Right ventricle myocardium inferior (tissue), 1 donor: ENCODE measurements around the gene GCK. TPM values are rescaled to one million over a fixed set of nuclear protein-coding genes. Genes with fewer than 3 reads are reported as not detected.

Experiments used
- ATAC-seq: fragments of 200-7000 bp; cut with Tn5 transposase; one replicate; pipeline ENCODE4 v1.9.1; 2020; ENCODE audit warnings: mild to moderate bottlenecking, moderate library complexity
- DNase-seq: peaks from one replicate; pipeline ENCODE4 v3.0.0; 2021; ENCODE audit errors: missing footprints
- intact Hi-C: fragments of 100-400 bp; cut with DNase I; formaldehyde crosslinking; loops from one replicate; pipeline ENCODE4 v1.11.0; 2022
- long read RNA-seq: library from polyadenylated mRNA; unstranded; transcript quantifications from one replicate; pipeline ENCODE4 v2.0.0, GENCODE V29; 2021
- total RNA-seq: library from RNA; stranded (reverse); fragmentation: NEBNext Ultra II Directional; extraction: Animal tissue kit (Norgen Biotek cat#: 25700); gene quantifications from one replicate; pipeline ENCODE4 v1.2.1, GENCODE V29; 2021
- donor health status: DM: no; HTN: yes; CAD: no; lungs with severe emphysema.

Gene GCK
- total RNA-seq, result 1.8 TPM
- long read RNA-seq, partial matches to known transcripts, result 0 of 4 reads
- long read RNA-seq, other reads (novel, unspliced or antisense), result 0 of 4 reads

DNA sequence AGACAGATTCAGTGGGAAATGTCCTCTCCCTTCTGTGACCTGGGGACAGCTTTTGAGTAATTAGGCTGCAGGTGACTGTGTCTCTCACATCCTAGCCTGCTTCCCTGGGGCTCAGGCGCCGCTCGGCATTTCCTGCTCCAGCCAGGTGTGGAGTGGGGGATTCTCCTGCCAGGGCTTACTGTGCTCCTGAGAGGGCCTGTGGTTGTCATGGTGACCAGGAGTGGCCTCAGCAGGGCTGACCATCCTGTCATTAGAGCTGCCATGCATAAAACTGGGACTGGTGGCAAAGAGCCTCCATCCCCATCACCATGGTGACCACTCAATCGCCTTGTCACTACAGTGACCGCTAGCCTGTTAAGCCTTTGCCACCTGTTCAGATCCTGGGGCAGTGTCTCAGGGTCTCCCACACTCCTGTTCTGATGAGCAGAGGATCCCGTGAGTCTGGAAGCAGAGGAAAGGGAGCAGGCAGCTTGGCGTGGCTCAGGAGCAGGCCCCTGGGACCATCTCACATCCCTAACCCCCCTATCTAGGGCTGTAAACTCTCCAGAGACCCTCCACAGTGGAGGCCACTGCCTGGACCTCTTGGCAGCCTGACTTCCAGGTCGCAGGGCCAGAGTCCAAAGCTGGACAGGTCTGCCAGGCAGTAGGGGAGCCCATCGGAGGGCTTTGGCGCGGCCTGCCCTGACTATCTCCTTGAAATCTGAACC is at the start of gene GCK:
Gene GCK, minus strand, starts transcription at position 154 of the 707 bp plus-strand sequence. CDS start 486 bp downstream, outside the sequence.
- DNase-seq (no peak), ATAC-seq (no peak)
- intact Hi-C loops, result no loop called here

- DNase-seq, result no peak
- intact Hi-C loops, result no loop called here
- no peak for ATAC-seq
Observed at GRCh38 chr7:44238116-44238695, 49.0 kb upstream of the GCK start.

GRCh38 chr7:44237696-44238095 is 48.5 kb upstream of the GCK start:
- ATAC-seq, result no peak
- intact Hi-C loops, result no loop called here
- DNase-seq, result no peak

DNA sequence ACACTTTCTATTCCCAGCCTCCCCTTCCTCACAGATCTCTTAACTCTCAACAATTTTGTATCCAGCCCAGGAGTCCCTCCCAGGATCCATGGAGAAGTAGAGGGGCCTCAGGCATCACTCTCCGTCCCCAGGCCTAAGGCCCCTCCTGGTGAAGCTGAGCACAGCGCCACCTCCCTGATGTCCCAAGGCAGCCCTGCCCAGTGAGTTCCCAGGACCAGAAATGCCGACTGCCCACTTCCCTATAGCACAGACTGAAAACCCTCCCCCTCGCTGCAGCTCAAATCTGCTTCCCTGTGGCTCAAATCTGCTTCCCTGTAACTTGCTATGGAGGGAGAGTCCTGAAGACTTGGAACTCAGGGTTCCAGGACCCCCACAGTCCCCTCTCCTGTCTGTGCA is 47.1 kb upstream of the GCK start:
- no peak for DNase-seq
- no peak for ATAC-seq
- intact Hi-C loops, result no loop called here

DNA sequence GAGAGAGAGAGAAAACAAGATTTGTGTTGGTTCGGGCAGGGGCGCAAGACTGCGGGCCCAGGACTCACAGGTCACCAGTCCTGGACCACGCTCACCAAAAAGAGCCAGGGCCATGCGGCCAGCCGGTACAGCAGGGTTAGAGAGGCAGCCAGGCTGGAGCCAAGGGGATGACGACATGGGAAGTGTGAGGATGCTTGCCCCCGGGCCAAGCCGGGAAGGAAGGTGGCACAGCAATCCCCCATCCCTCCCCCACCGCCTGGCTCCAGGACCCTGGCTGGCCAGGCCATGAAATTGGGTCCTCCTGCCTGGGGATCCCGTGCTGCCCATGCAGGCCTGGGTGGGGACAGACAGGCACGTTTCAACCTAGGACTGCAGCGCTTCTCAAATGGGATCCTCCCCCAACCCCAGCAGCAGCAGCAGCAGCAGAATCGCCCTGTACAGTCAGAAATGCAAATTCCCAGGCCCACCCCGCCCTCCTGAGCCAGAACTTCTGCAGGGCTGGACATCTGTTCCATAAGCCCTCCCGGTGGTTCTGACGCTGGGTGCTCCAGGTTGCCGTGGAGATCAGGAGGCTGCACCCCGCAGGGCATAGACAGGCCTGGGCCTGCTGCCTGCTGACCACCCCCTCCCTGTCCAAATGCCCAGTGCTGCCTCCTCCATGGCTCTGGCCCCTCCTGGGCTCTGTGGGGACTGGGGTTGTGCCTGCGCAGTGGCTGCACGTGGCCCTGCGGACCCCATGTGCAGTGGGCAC is 46.5 kb upstream of the GCK start:
- intact Hi-C loops, result no loop called here
- no peak for ATAC-seq
- no peak for DNase-seq

DNA sequence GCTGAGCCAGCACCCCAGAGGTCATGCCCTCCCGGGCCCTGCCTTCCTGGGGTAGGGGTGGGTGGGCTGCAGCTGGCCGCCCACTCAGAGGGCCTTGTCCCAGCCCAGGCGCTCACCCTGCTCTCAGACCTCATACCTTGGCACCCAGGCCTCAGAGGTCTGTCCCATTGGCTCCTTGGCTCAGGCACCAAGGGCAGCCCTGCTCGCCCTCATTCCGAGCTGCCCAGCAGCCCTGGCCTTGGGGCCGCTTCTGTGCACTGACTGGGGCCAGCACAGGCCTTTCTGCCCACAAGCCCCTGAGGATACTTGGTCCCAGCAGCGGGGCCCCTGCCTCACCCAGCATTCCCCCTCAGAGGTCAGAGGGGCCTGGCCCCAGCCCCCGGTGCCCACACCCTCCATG is 45.8 kb upstream of the GCK start:
- intact Hi-C loops, result no loop called here
- DNase-seq, result no peak
- no peak for ATAC-seq

DNA sequence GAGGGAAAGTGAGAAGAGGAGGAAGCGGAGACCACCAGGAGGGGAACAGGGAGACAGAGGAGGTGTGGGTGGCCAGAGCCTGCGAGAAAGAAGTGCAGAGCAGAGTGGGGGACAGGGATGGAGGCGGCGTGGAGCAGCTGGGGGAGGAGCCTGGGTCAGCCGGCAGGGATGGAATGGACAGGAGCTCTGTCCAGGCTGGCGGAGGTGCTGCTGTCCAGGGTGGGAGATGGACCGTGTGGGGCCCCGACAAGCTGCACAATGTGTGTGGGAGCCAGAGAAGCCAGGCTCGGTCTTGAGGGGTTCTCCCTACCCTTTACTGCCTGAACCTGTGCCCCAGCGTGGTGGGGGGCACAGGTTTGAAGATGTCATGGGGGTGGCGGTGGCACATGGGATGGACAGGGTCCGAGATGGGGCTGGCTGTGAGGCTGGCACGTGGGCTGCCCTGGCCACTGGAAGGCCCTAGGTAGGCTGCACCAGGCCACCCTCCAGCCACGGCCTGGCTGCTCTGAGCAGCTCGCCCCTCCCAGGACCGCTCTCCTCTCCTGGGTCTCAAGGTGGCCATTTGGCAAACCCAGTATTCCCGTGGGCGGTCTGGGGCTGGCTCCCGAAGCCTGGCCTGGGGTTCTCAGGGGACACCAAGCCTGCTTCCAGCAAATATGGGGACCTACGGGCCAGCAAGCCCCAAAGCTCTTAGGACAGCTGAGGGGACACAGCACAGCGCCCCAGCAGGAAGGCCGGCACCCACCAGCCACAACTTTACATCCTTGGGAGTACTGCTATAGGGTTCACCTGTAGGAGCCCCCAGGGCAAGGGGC is 43.9 kb upstream of the GCK start:
- intact Hi-C loops, result no loop called here
- ATAC-seq (no peak), DNase-seq (peak; percentile 63)

GRCh38 chr7:44232396-44232795 is 43.2 kb upstream of the GCK start:
- ATAC-seq (no peak), DNase-seq (peak; percentile 23)
- intact Hi-C loops, result no loop called here

- ATAC-seq, result no peak
- intact Hi-C loops, result no loop called here
Observed at GRCh38 chr7:44231088-44231487, 41.8 kb upstream of the GCK start.

GRCh38 chr7:44230286-44230685 is 41.0 kb upstream of the GCK start:
- DNase-seq (peak; percentile 46), ATAC-seq (no peak)
- intact Hi-C loops, result no loop called here

More at GRCh38 chr7:44231088-44231487, 41.8 kb upstream of the GCK start:
- peak; percentile 60 for DNase-seq

DNA sequence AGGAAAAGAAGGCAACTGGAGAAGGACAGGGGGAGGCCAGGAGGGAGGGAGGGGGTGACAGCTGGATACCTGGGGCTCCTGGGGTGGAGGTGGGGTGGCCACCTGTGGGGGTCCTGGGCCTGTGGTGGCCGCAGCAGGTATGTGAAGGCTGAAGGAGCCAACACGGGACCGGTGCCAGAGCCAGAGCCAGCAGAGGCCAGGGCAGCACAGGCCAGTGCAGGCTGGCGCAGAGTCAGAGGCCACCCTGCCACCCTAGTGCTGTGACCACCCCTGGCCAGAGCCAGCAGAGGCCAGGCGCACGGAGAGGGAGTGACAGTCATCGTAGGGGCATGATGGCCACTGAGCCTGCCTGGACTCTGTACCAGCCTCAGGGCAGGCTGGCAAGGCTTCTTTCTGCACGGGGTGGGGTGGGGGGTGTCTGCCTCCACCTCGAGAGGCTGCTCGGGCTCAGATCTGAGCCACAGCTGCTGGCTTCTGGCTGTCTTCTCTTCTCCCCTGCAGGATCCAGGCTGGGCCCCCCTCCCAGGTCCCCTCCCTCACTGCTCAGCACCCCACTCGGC is 40.4 kb upstream of the GCK start:
- intact Hi-C loops, result no loop called here
- DNase-seq (peak; percentile 27), ATAC-seq (no peak)

- DNase-seq, result peak; percentile 69
- no peak for ATAC-seq
- intact Hi-C loops, result no loop called here
Observed at GRCh38 chr7:44228571-44229350, 39.5 kb upstream of the GCK start.

DNA sequence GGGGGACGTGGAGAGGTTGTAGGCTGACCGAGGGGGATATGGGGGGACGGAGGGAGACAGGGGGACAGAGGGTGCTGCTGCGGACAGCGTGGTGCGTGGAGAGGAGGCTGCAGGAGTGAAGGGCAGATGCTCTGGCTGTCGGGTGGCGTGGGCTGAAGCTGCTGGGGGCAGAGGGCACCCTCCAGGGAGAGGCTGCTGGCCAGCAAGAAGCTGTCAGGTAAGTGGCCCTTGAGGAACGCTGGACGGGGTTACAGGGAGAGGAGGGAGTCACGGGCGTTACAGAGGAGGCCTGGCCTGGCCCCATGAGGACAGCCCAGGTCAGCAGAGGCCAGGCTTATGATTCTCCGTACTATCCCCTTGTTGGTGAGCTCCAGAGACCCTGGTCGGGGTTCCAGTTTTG is 38.7 kb upstream of the GCK start:
- ATAC-seq, result no peak
- DNase-seq, result no peak
- intact Hi-C loops, result no loop called here

DNA sequence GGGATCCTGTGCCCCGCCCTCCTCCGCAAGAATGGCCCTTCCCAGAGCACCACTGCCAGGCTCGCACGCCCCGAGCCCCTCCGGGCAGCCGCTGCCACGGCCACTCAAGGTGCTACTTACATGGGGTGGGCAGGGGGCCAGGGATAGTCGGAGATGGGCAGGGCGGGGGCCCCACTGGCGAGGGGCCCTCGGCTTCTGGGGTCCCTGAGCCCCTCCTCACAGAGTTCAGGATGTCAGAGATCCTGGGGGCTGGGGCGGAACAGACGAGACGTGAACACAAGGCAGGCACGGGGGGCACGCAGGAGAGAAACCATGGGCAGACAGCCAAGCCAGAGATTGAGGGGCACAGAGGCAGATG is 37.1 kb upstream of the GCK start:
- no peak for ATAC-seq

GRCh38 chr7:44225566-44226395 is 36.5 kb upstream of the GCK start:
- no peak for ATAC-seq
- peak; percentile 50 for DNase-seq
- intact Hi-C loops, result no loop called here

More for the DNA sequence above, 37.1 kb upstream of the GCK start:
- intact Hi-C loops, result no loop called here
- DNase-seq, result peak; percentile 22

DNA sequence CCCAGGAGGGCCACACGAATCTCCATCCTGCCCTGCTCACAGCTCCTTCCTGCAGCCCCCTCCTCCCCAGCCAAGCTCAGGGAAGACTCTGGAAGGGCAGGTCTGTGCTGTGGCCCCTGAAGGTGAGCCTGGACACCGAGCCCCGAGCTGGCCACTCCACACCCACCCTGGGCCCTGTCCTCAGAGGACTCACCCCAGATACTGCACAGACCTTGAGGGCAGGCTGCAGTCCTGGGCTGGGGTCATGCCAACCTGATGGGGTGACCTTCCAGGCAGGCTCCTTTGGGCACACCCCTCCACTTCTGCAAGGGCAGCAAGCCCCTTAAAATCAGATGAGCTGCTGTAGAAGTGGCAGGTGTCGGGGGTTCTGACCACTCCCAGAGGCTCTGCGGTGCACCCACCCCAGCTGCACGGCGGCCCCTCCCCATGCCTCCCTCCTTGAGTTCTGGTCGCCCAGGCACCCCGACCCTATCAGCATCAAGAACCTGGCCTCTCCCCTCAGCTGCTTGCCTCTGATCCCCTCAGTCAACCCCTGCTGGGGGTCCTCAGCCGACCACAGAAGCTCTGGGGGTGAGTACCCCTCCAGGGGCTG is 35.8 kb upstream of the GCK start:
- intact Hi-C loops, result no loop called here
- no peak for ATAC-seq
- DNase-seq, result peak; percentile 52
